Non-pigmented ciliary epithelial cell (primary cell): ENCODE results near the gene UST.
A peak's percentile ranks its signal among the peaks of the same experiment; 100 is the strongest.
"Not testable (repeated sequence)": the region's sequence is repeated elsewhere in the genome, so short reads cannot be mapped to it uniquely, and the experiment has no call there.

ENCODE experiments used
- DNase-seq: peaks from one replicate; pipeline ENCODE4 v3.0.0-alpha.2; 2010; ENCODE audit warnings: low read depth

UST gene

DNA sequence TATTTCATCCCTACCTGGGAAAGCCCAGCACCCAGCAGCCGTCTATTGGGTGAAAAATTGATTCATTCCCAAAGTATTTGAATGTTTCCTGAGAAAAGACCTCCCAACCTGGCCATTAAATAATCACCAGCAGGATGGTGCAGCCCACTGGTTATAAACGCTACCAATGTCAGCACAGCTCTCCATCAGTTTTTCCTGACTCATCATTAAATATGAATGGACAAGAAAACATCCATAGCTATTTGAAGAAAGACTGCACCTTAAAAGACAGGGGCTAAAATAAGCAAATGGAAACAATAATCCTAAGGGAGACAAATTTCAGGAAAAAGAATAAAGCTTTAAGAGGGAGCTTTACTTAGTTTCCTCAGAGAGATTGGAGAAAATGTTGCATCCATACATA, 261.9 kb downstream of the UST start:
- no peak for DNase-seq

- DNase-seq, result peak; percentile 94
Observed at GRCh38 chr6:149012040-149012545, 265.3 kb downstream of the UST start.

DNA sequence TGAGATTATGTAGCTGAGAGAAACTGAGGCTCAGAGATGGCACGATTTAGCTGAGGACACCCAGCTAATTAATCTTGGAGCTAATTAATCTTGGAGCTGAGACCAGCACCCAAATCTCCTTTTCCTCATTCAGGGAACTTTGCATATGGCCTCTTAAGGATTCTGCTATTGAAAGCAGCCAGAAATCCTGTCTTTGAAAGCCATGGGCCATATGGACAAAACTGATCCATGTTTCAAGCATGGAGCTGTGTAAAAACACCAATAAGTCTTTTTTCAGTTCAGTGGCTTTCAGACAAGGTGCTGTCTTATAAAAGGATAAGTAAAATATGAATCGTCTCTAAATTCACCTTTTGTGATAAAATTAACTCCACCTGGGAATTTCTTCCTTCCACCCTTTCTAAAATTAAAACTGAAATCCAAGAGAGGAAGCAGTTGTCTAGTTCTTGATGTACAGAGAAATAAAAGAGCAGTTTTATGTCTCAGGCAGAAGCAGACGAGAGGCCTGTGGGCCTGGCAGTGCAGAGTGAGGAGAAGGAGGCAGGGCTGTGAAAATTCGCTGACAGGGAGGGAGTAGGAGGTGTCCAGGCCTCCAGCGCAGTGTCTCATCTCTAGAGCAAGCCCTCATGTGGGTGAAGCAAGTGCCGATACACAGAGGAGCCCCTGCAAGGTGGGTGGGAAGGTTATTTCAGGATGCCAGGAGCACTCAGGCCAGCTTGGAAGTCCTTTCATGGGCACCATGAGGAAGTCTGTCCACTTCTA, 266.9 kb downstream of the UST start:
- DNase-seq, result no peak

DNA sequence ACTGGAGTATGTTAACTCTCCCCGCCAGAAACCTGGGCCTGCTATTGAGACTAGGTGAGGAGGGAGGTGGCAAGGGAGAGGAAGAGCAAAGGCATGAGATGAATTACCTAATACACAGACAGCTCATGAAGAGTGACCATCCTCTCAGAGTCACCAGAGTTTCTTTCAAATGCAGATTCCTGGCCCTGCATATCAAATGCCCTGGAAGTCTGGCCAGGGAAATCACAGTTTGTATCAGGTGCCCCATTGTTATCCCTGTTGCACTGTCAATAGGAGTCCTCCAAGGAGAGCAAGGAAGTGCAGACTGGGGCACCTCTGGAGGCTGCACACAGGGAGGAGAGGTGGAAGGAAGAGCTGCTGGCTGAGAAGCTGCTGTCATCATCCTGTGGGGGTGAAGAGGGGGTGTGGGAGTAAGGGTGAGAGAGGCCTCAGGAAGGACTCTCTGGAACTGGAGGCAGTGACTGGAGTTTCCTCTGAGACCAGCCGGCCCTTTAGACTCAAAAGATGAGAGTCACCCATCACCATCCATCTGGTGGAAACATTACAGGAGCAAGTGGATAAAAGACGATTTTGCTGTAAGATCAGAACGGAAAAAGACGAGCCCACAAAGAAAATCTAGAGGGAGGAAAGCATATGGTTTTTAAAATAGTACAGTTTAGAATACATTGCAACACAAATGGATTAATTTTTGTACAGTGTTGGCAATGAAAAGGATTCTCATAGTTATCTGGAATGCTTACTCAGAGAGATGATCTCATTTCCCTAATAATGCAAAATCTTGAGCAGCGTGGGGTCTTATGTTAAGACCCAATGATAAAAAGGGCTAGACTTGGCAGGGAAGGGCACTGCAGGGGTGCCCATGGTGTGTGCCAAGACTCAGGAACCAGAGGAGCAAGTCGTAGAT, 268.1 kb downstream of the UST start:
- no peak for DNase-seq

GRCh38 chr6:149015535-149016525, 269.0 kb downstream of the UST start:
- no peak for DNase-seq

DNA sequence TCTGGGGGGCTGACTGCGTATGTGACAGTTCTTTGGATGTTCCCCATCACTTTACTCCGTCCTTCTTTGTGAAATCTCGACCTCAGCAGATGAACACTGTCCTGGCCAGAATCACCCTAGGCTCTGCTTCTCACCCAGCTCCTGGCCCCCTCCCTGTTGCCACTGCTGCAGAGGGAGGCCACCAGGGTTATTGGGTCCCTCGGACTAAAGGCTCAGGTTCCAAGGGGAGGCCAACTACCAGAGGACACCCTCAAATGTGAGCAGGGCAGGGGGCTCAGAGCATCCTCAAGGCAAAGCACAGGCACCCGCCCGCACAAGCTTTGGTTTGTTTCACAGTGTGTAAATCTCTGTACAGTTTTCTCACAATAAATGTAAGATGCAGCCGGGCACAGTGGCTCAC, 269.9 kb downstream of the UST start:
- DNase-seq, result no peak

- DNase-seq, result no peak
Observed at GRCh38 chr6:149020319-149020718, 273.5 kb downstream of the UST start.

DNA sequence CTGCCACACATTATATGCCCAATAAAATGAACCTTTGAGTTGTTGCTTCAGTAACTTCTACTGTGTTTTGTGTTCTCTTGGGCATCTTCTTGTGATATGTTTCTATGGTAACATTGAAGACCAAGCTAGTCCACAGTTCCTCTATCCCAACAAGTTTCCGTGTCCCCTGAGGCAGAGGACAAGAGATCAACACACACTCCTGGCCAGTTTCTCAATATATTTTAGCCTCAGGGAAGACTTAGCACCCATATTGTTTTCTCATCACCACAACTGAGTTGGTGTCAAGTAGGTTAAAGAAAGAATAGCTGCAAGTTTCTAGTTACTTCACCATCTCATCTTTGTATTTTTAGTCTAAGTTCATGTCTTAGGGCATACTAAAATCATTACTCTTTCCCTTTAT, 277.5 kb downstream of the UST start:
- no peak for DNase-seq

- no peak for DNase-seq
Observed at GRCh38 chr6:149025061-149025460, 278.2 kb downstream of the UST start.

- peak; percentile 79 for DNase-seq
Observed at GRCh38 chr6:149026530-149026942, 279.7 kb downstream of the UST start.

GRCh38 chr6:149027484-149027883, 280.7 kb downstream of the UST start:
- no peak for DNase-seq

GRCh38 chr6:149028767-149029405, 282.1 kb downstream of the UST start:
- peak; percentile 89 for DNase-seq

DNA sequence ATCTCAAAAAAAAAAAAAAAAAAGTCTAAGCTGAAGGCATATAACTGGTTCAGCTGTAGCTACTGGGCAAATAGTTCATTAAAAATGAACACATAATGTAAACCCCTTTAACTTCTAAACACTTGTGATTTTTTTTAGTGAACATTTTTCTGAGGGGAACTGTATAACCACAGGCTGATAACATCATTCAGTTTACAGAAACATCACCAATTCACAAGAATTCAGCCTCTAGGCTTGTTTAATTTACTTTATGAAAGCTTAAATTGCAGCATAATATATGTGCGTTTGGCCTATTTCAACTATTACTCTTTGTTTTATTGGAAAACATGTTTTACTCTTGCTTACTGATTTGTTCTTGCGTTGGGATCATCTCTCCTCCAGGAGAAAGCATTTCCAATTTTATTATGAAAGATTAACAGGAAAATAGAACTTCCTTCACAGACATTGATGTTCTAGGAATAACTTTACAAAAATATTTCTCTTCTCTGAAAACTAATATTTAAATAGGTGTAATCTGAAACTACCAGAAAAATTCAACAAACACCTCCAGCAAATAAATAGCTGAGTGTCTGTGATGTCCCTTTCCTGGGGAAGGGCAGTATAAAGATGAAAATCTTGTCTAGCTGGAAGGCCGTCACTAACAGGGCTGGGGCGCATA, 284.5 kb downstream of the UST start:
- no peak for DNase-seq

- DNase-seq, result peak; percentile 76
Observed at GRCh38 chr6:149031859-149032598, 285.2 kb downstream of the UST start.

GRCh38 chr6:149032599-149033405, 286.0 kb downstream of the UST start:
- DNase-seq, result peak; percentile 80

- no peak for DNase-seq
Observed at GRCh38 chr6:149033454-149033853, 286.6 kb downstream of the UST start.

GRCh38 chr6:149035766-149036165, 288.9 kb downstream of the UST start:
- no peak for DNase-seq

- DNase-seq, result no peak
Observed at GRCh38 chr6:149037051-149037671, 290.3 kb downstream of the UST start.

- DNase-seq, result not testable (repeated sequence)
Observed at GRCh38 chr6:149039025-149039424, 292.2 kb downstream of the UST start.
